H1 (cell line): ENCODE measurements around the gene SPAG16. TPM values are rescaled to one million over a fixed set of nuclear protein-coding genes. Genes with fewer than 3 reads are reported as not detected.

ENCODE experiments used
- CTCF ChIA-PET: fragments of 300-600 bp; sonication (Branson Sonifier 250); formaldehyde crosslinking; loops from one replicate; lab custom pipeline; 2021; ENCODE audit not compliant: partially characterized antibody; lab: Charles Lee
- POLR2A ChIA-PET: fragments of 300-600 bp; sonication (Branson Sonifier 250); formaldehyde crosslinking; loops from one replicate; lab custom pipeline; 2021; ENCODE audit warnings: inconsistent platforms; ENCODE audit not compliant: partially characterized antibody; lab: Charles Lee
- DNase-seq, 2 experiments: peaks; one replicate each; pipeline versions ENCODE4 v3.0.0 to v3.0.0-alpha.2; 2010 to 2022; ENCODE audit warnings: low spot score in 2 of 2, low read depth in 1 of 2, mixed read lengths in 1 of 2
- FAIRE-seq: peaks from 2 replicates; lab custom pipeline; 2011; peaks lifted over from hg19 to GRCh38; lab: Jason Lieb, UNC
- H2AFZ ChIP-seq: 2 replicates; pipeline ENCODE4 v1.8.1; 2012; ENCODE audit warnings: low read length, inconsistent platforms
- H2AK5ac ChIP-seq: 2 replicates; pipeline ENCODE4 v1.6.1; 2013; ENCODE audit warnings: low read depth, low read length
- H2BK120ac ChIP-seq: replicated peaks from 2 replicates; pipeline ENCODE3; 2013; ENCODE audit warnings: low read depth, low read length, inconsistent platforms
- H2BK12ac ChIP-seq: 2 replicates; pipeline ENCODE4 v1.6.1; 2013; ENCODE audit warnings: low read depth, low read length
- H2BK15ac ChIP-seq: 2 replicates; pipeline ENCODE4 v1.6.1; 2013; ENCODE audit warnings: low read length
- H2BK20ac ChIP-seq: 2 replicates; pipeline ENCODE4 v1.6.1; 2013; ENCODE audit warnings: low read length
- H2BK5ac ChIP-seq: 2 replicates; pipeline ENCODE4 v1.6.1; 2013; ENCODE audit warnings: low read depth, low read length
- H3K14ac ChIP-seq: 2 replicates; pipeline ENCODE4 v1.6.1; 2013; ENCODE audit warnings: inconsistent platforms; ENCODE audit not compliant: insufficient read length
- H3K18ac ChIP-seq: 2 replicates; pipeline ENCODE4 v1.6.1; 2013; ENCODE audit warnings: low read length; ENCODE audit errors: extremely low read depth
- H3K23ac ChIP-seq: 2 replicates; pipeline ENCODE4 v1.6.1; 2013; ENCODE audit warnings: inconsistent platforms; ENCODE audit not compliant: insufficient read length
- H3K23me2 ChIP-seq: 2 replicates; pipeline ENCODE4 v1.6.1; 2013; ENCODE audit warnings: low read depth, low read length
- H3K27ac ChIP-seq: 2 replicates; pipeline ENCODE4 v1.6.1; 2011; ENCODE audit warnings: low read depth, low read length, inconsistent platforms
- H3K27me3 ChIP-seq, 4 experiments: replicated peaks in 1 of 4; 1 replicate in 1 of 4; 2 replicates in 3 of 4; pipeline versions ENCODE4 v1.6.1 to v1.8.1; 2011 to 2013; ENCODE audit warnings: low read length in 3 of 4, mild to moderate bottlenecking in 3 of 4, inconsistent platforms in 2 of 4, mixed read lengths in 2 of 4, moderate library complexity in 1 of 4; ENCODE audit not compliant: control insufficient read depth in 3 of 4, insufficient read depth in 3 of 4; ENCODE audit errors: extremely low read depth in 1 of 4
- H3K36me3 ChIP-seq, 4 experiments: 2 replicates each; pipeline versions ENCODE4 v1.6.1 to v1.8.1; 2011 to 2013; ENCODE audit warnings: mild to moderate bottlenecking in 4 of 4, low read length in 3 of 4, moderate library complexity in 2 of 4, control low read depth in 1 of 4, inconsistent platforms in 1 of 4; ENCODE audit not compliant: insufficient read depth in 4 of 4, control insufficient read depth in 2 of 4
- H3K4ac ChIP-seq: replicated peaks from 2 replicates; pipeline ENCODE3; 2013; ENCODE audit warnings: low read length, low read depth, mixed read lengths, inconsistent platforms; ENCODE audit not compliant: insufficient read length
- H3K4me1 ChIP-seq, 4 experiments: replicated peaks in 1 of 4; 1 replicate in 1 of 4; 2 replicates in 3 of 4; pipeline versions ENCODE4 v1.6.1 to v1.8.1; 2011 to 2013; ENCODE audit warnings: low read length in 3 of 4, inconsistent platforms in 2 of 4, mixed read lengths in 1 of 4; ENCODE audit not compliant: insufficient read depth in 4 of 4, control insufficient read depth in 3 of 4
- H3K4me2 ChIP-seq, 2 experiments: 2 replicates each; pipeline versions ENCODE4 v1.6.1 to v1.8.1; 2011 to 2013; ENCODE audit warnings: low read depth in 2 of 2, low read length in 2 of 2, control low read depth in 1 of 2, inconsistent platforms in 1 of 2, mild to moderate bottlenecking in 1 of 2; ENCODE audit not compliant: insufficient read depth in 1 of 2
- H3K4me3 ChIP-seq, 4 experiments: fragments of 200-600, 300-600 bp in 1 of 4; sonication (generic), shearing (Covaris generic), sonication (Bioruptor Twin) in 1 of 4; 2 replicates each; pipeline versions ENCODE4 v1.5.1 to v1.8.1; 2011 to 2016; ENCODE audit warnings: low read length in 4 of 4, low read depth in 3 of 4, control low read depth in 2 of 4, inconsistent platforms in 2 of 4, mild to moderate bottlenecking in 2 of 4, mixed read lengths in 1 of 4, moderate library complexity in 1 of 4; ENCODE audit not compliant: insufficient read depth in 2 of 4; ENCODE audit errors: extremely low read depth in 1 of 4
- H3K56ac ChIP-seq: replicated peaks from 2 replicates; pipeline ENCODE3; 2013; ENCODE audit warnings: low read depth, mild to moderate bottlenecking, mixed read lengths, low read length, inconsistent platforms; ENCODE audit not compliant: insufficient read length
- H3K79me1 ChIP-seq: 2 replicates; pipeline ENCODE4 v1.6.1; 2013; ENCODE audit warnings: low read depth, low read length, control low read depth
- H3K79me2 ChIP-seq, 2 experiments: 2 replicates each; pipeline versions ENCODE4 v1.6.1 to v1.8.1; 2012 to 2013; ENCODE audit warnings: low read length in 2 of 2, mild to moderate bottlenecking in 2 of 2, inconsistent platforms in 1 of 2; ENCODE audit not compliant: insufficient read depth in 2 of 2, control insufficient read depth in 1 of 2
- H3K9ac ChIP-seq, 4 experiments: replicated peaks in 1 of 4; 1 replicate in 1 of 4; 2 replicates in 3 of 4; pipeline versions ENCODE4 v1.6.1 to v1.8.1; 2011 to 2013; ENCODE audit warnings: low read depth in 3 of 4, low read length in 3 of 4, control low read depth in 2 of 4, mild to moderate bottlenecking in 2 of 4, moderate library complexity in 2 of 4, inconsistent platforms in 1 of 4; ENCODE audit errors: extremely low read depth in 1 of 4
- H3K9me3 ChIP-seq, 2 experiments: 2 replicates each; pipeline versions ENCODE4 v1.6.1 to v1.8.1; 2012 to 2013; ENCODE audit warnings: mild to moderate bottlenecking in 2 of 2, moderate library complexity in 2 of 2, control low read depth in 1 of 2, inconsistent platforms in 1 of 2, low read depth in 1 of 2, low read length in 1 of 2, mixed read lengths in 1 of 2; ENCODE audit not compliant: insufficient read depth in 2 of 2
- H4K20me1 ChIP-seq, 2 experiments: replicated peaks in 1 of 2; 2 replicates each; pipeline versions ENCODE3 to v1.8.1; 2011 to 2013; ENCODE audit warnings: inconsistent platforms in 2 of 2, low read length in 2 of 2, mild to moderate bottlenecking in 1 of 2; ENCODE audit not compliant: insufficient read depth in 2 of 2, control insufficient read depth in 1 of 2
- H4K5ac ChIP-seq: 2 replicates; pipeline ENCODE4 v1.6.1; 2013; ENCODE audit warnings: low read length, low read depth, mixed read lengths, inconsistent platforms; ENCODE audit not compliant: insufficient read length
- H4K8ac ChIP-seq: 2 replicates; pipeline ENCODE4 v1.8.0; 2013; ENCODE audit warnings: mild to moderate bottlenecking, moderate library complexity, low read length, inconsistent platforms; ENCODE audit not compliant: insufficient read depth; ENCODE audit errors: extremely low read depth
- H4K91ac ChIP-seq: replicated peaks from 2 replicates; pipeline ENCODE3; 2013; ENCODE audit warnings: low read length, mixed read lengths, inconsistent platforms; ENCODE audit not compliant: insufficient read length
- CEBPB ChIP-seq: IDR thresholded peaks from 2 replicates; pipeline ENCODE4 v1.6.1; 2012; ENCODE audit warnings: low read depth, low read length
- CTCF ChIP-seq, 3 experiments: IDR thresholded peaks; 1 replicate in 2 of 3; 2 replicates in 1 of 3; pipeline versions ENCODE4 v1.5.1 to v1.6.1; 2011; ENCODE audit warnings: low read length in 3 of 3, mild to moderate bottlenecking in 3 of 3, inconsistent platforms in 2 of 3, low read depth in 1 of 3, moderate library complexity in 1 of 3; ENCODE audit not compliant: insufficient read depth in 1 of 3; ENCODE audit errors: control extremely low read depth in 1 of 3
- RAD21 ChIP-seq, 2 experiments: IDR thresholded peaks in 1 of 2; conservative IDR thresholded peaks in 1 of 2; 2 replicates each; pipeline ENCODE4 v1.6.1; 2011; ENCODE audit warnings: low read depth in 2 of 2, low read length in 2 of 2, improper control_type of control experiment in 1 of 2, inconsistent platforms in 1 of 2, mild to moderate bottlenecking in 1 of 2, moderate library complexity in 1 of 2
- SIRT6 ChIP-seq: IDR thresholded peaks from one replicate; pipeline ENCODE4 v1.7.1; 2012; ENCODE audit warnings: low read length, inconsistent platforms
- TAF1 ChIP-seq: IDR thresholded peaks from 2 replicates; pipeline ENCODE4 v1.6.1; 2011; ENCODE audit warnings: mild to moderate bottlenecking, low read depth, low read length
- WGBS, 2 experiments: shearing (Covaris generic) in 1 of 2; methylation state at CpG; one replicate each; pipeline versions ENCODE4 v1.1.6 to v1.1.7; 2013 to 2015; ENCODE audit warnings: low lambda C conversion rate in 2 of 2, mixed read lengths in 2 of 2, inconsistent platforms in 1 of 2, low coverage in 1 of 2, missing lambda C conversion rate in 1 of 2; ENCODE audit not compliant: insufficient replicate concordance in 2 of 2, insufficient coverage in 1 of 2, insufficient read length in 1 of 2; ENCODE audit errors: extremely low coverage in 1 of 2, missing lambda C conversion rate in 1 of 2; 5-methylcytosine and 5-hydroxymethylcytosine counted together
- polyA plus RNA-seq, 7 experiments: library from polyadenylated mRNA; depleted of rRNA in 3 of 7; stranded (reverse) in 5 of 7; unstranded in 2 of 7; fragments of >200 nt in 5 of 7; fragments of 200-250 nt in 2 of 7; gene quantifications; 1 replicate in 5 of 7; 2 replicates in 1 of 7; 4 replicates in 1 of 7; pipeline versions ENCODE4 v1.2.1 to v1.2.3, GENCODE V29; 2011 to 2013; ENCODE audit warnings: missing spikeins in 2 of 7, mixed read lengths in 2 of 7
- total RNA-seq: library from RNA; stranded (reverse); fragmentation: NEBNext Ultra II Directional; extraction: Animal tissue kit (Norgen Biotek cat#: 25700); gene quantifications from 2 replicates; pipeline ENCODE4 v1.2.1, GENCODE V29; 2021

SPAG16 gene
- total and polyA plus RNA-seq, 2 of the 8 experiments (the other 6 are each of a cell fraction or from before 2014, with no cell fraction given) = 6.0 to 14.9 TPM

- H4K5ac ChIP-seq = no peak overlapping the region
- TF ChIP-seq CTCF (IDR thresholded peaks at IDR 0.05; ENCODE audit: control extremely low read depth in 1 of 3, insufficient read depth in 1 of 3, low read depth in 1 of 3, low read length in 3 of 3) (peak; percentile 23 to 57 (median 27); a peak in 3 of 4 replicates), SIRT6 (no peak), TAF1 (no peak), CEBPB (no peak), RAD21 (IDR thresholded peaks at IDR 0.05 in 1 of 2, conservative IDR thresholded peaks at IDR 0.05 in 1 of 2; ENCODE audit: low read depth in 2 of 2, low read length in 2 of 2) (peak; percentile 51 to 61)
- no peaks in the 10 kb centered on the region for H3K79me2 ChIP-seq
- H3K4me3 ChIP-seq = no peak overlapping the region
- H2BK15ac ChIP-seq = no peak overlapping the region
- H3K14ac ChIP-seq = no peak overlapping the region
- no peak overlapping the region for H4K8ac ChIP-seq
- H3K36me3 ChIP-seq = no peaks in the 10 kb centered on the region
- H3K9ac ChIP-seq = no peak overlapping the region
- no peak overlapping the region for H2BK12ac ChIP-seq
- H3K4me1 ChIP-seq = no peaks in the 10 kb centered on the region
- no peak overlapping the region for H2BK20ac ChIP-seq
- DNase-seq = no peak
- H3K18ac ChIP-seq = no peak overlapping the region
- H2AFZ ChIP-seq = no peak overlapping the region
- H3K23ac ChIP-seq = no peak overlapping the region
- no peak overlapping the region for H2BK120ac ChIP-seq
- H3K27me3 ChIP-seq = no peaks in the 10 kb centered on the region
- ChIA-PET POLR2A (interaction anchor here (0.6 kb wide), 1 partner anchor 1439 kb away, joined by 3 read pairs; no protein-coding TSS in a partner anchor), CTCF (interaction anchor here (0.5 to 1.3 kb wide), 6 partner anchors 12 to 209 kb away, joined by 3 to 5 read pairs (median 3); no protein-coding TSS in a partner anchor)
- no peak overlapping the region for H3K4me2 ChIP-seq
- no peak overlapping the region for H3K4ac ChIP-seq
- H3K27ac ChIP-seq = no peak overlapping the region
- H3K79me1 ChIP-seq = no peaks in the 10 kb centered on the region
- no peak overlapping the region for H3K56ac ChIP-seq
- no peaks in the 10 kb centered on the region for H3K9me3 ChIP-seq
- no peaks in the 10 kb centered on the region for H4K20me1 ChIP-seq
- no peaks in the 10 kb centered on the region for H3K23me2 ChIP-seq
- H2AK5ac ChIP-seq = no peak overlapping the region
- no peak overlapping the region for H2BK5ac ChIP-seq
- H4K91ac ChIP-seq = no peak overlapping the region
- FAIRE-seq = no peak
- WGBS, 2 experiments = 91% methylated on average over 3 of the region's 3 CpGs; no CpG with 5 or more reads in 1 of the 2 experiments
Observed at GRCh38 chr2:214378455-214379103, 1094.3 kb downstream of the SPAG16 start.
